Measurements from ENCODE around the gene PDK1.

- TF ChIP-seq POLR2AphosphoS5 (IDR thresholded peaks at IDR 0.05; ENCODE audit: low read depth, low read length), result no peak
- no peak for TF ChIP-seq CTCF (IDR thresholded peaks at IDR 0.05)
- TF ChIP-seq, protein P1, sequence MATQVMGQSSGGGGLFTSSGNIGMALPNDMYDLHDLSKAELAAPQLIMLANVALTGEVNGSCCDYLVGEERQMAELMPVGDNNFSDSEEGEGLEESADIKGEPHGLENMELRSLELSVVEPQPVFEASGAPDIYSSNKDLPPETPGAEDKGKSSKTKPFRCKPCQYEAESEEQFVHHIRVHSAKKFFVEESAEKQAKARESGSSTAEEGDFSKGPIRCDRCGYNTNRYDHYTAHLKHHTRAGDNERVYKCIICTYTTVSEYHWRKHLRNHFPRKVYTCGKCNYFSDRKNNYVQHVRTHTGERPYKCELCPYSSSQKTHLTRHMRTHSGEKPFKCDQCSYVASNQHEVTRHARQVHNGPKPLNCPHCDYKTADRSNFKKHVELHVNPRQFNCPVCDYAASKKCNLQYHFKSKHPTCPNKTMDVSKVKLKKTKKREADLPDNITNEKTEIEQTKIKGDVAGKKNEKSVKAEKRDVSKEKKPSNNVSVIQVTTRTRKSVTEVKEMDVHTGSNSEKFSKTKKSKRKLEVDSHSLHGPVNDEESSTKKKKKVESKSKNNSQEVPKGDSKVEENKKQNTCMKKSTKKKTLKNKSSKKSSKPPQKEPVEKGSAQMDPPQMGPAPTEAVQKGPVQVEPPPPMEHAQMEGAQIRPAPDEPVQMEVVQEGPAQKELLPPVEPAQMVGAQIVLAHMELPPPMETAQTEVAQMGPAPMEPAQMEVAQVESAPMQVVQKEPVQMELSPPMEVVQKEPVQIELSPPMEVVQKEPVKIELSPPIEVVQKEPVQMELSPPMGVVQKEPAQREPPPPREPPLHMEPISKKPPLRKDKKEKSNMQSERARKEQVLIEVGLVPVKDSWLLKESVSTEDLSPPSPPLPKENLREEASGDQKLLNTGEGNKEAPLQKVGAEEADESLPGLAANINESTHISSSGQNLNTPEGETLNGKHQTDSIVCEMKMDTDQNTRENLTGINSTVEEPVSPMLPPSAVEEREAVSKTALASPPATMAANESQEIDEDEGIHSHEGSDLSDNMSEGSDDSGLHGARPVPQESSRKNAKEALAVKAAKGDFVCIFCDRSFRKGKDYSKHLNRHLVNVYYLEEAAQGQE (IDR thresholded peaks at IDR 0.05; ENCODE audit: insufficient read depth in 1 of 2, low read depth in 2 of 2, low read length in 1 of 2), result no peak
These were observed 91.5 kb downstream of the PDK1 start for GRCh38 chr2:172647439-172647838.
